Right atrium auricular region (tissue), 2 donors: ENCODE results near the gene BMPR1B. TPM values are rescaled to one million over a fixed set of nuclear protein-coding genes. Genes with fewer than 3 reads are reported as not detected.

Source experiments
- DNase-seq: peaks from one replicate; pipeline ENCODE4 v3.0.0-alpha.2; 2019; ENCODE audit warnings: low spot score
- H3K27ac ChIP-seq, 2 donors: fragments of 200-600 bp; sonication (generic); 1 replicate in 1 of 2; 2 replicates in 1 of 2; pipeline ENCODE4 v1.5.1; 2016 to 2019
- H3K27me3 ChIP-seq, 2 donors: fragments of 200-600 bp; sonication (generic); one replicate each; pipeline versions ENCODE4 v1.5.1 to v1.6.0; 2017 to 2019
- H3K36me3 ChIP-seq: fragments of 200-600 bp; sonication (generic); one replicate; pipeline ENCODE4 v1.5.1; 2016
- H3K4me1 ChIP-seq, 2 donors: fragments of 200-600 bp; sonication (generic); one replicate each; pipeline versions ENCODE4 v1.5.1 to v1.6.0; 2017 to 2019
- H3K4me3 ChIP-seq, 2 donors: fragments of 200-600 bp; sonication (generic); 1 replicate in 1 of 2; 2 replicates in 1 of 2; pipeline ENCODE4 v1.5.1; 2017 to 2019; ENCODE audit warnings: mild to moderate bottlenecking in 1 of 2, moderate library complexity in 1 of 2
- H3K9me3 ChIP-seq, 2 donors: fragments of 200-600 bp; sonication (generic); one replicate each; pipeline ENCODE4 v1.5.1; 2019
- total RNA-seq, 2 donors: library from RNA; depleted of rRNA; stranded (reverse); fragments of >200 nt; gene quantifications; one replicate each; pipeline ENCODE4 v1.1.0, GENCODE V29; 2016
- TF ChIP-seq, protein P1 (sequence below), 2 donors: fragments of 200-600 bp; sonication (generic); IDR thresholded peaks; one replicate each; pipeline ENCODE4 v1.5.1; 2019; ENCODE audit warnings: antibody characterized with exemption in 2 of 2

Gene BMPR1B
- total RNA-seq, 2 donors from 2014 or later: 0.82 to 1.4 TPM

GRCh38 chr4:95142932-95143331 is 385.2 kb downstream of the BMPR1B start:
- Histone ChIP-seq H3K4me3 (no peak overlapping the region), H3K27ac (no peak overlapping the region), H3K4me1 (no peaks in the 10 kb centered on the region), H3K9me3 (no peaks in the 10 kb centered on the region), H3K27me3 (no peaks in the 10 kb centered on the region), H3K36me3 (no peaks in the 10 kb centered on the region)
- TF ChIP-seq, protein P1, sequence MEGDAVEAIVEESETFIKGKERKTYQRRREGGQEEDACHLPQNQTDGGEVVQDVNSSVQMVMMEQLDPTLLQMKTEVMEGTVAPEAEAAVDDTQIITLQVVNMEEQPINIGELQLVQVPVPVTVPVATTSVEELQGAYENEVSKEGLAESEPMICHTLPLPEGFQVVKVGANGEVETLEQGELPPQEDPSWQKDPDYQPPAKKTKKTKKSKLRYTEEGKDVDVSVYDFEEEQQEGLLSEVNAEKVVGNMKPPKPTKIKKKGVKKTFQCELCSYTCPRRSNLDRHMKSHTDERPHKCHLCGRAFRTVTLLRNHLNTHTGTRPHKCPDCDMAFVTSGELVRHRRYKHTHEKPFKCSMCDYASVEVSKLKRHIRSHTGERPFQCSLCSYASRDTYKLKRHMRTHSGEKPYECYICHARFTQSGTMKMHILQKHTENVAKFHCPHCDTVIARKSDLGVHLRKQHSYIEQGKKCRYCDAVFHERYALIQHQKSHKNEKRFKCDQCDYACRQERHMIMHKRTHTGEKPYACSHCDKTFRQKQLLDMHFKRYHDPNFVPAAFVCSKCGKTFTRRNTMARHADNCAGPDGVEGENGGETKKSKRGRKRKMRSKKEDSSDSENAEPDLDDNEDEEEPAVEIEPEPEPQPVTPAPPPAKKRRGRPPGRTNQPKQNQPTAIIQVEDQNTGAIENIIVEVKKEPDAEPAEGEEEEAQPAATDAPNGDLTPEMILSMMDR (IDR thresholded peaks at IDR 0.05): no peak
- DNase-seq: no peak

DNA sequence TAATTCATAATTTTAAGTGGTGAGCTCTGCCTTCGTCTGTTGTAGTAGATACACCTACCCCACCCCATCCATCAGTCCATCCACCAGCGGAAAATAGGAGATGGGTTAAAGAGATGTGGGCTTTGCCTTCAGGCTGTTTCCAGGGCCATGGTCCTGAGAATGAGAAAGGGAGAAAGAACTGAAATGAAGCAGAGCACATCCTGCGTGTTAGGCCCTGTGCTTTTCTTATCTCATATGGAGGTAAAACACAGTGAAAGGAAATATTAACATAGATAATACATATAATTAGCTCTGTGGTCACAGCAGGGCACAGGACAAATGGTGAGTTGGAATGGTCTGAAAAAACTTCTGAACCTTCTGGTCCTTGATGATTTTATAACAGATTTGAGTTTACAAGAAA is 393.5 kb downstream of the BMPR1B start:
- TF ChIP-seq, protein P1 (IDR thresholded peaks at IDR 0.05): no peak
- no peak overlapping the region for H3K4me3 ChIP-seq
- H3K27ac ChIP-seq: no peak overlapping the region
- no peaks in the 10 kb centered on the region for H3K4me1 ChIP-seq
- H3K9me3 ChIP-seq: no peaks in the 10 kb centered on the region
- no peak for DNase-seq
- no peaks in the 10 kb centered on the region for H3K27me3 ChIP-seq
- no peaks in the 10 kb centered on the region for H3K36me3 ChIP-seq

- DNase-seq: no peak
- TF ChIP-seq, protein P1 (IDR thresholded peaks at IDR 0.05): no peak
- Histone ChIP-seq H3K9me3 (no peaks in the 10 kb centered on the region), H3K27ac (no peak overlapping the region), H3K27me3 (no peaks in the 10 kb centered on the region), H3K4me3 (no peak overlapping the region), H3K4me1 (no peaks in the 10 kb centered on the region), H3K36me3 (no peaks in the 10 kb centered on the region)
Measured at GRCh38 chr4:95153182-95153581, 395.4 kb downstream of the BMPR1B start.

- no peaks in the 10 kb centered on the region for H3K9me3 ChIP-seq
- no peak overlapping the region for H3K4me3 ChIP-seq
- DNase-seq: no peak
- H3K27me3 ChIP-seq: no peaks in the 10 kb centered on the region
- H3K27ac ChIP-seq: no peak overlapping the region
- no peaks in the 10 kb centered on the region for H3K4me1 ChIP-seq
- TF ChIP-seq, protein P1 (IDR thresholded peaks at IDR 0.05): peak; percentile 23 to 65
- H3K36me3 ChIP-seq: no peaks in the 10 kb centered on the region
Measured at GRCh38 chr4:95155759-95156451, 398.1 kb downstream of the BMPR1B start.

- H3K4me1 ChIP-seq: no peaks in the 10 kb centered on the region
- no peaks in the 10 kb centered on the region for H3K9me3 ChIP-seq
- H3K27ac ChIP-seq: no peak overlapping the region
- H3K36me3 ChIP-seq: no peaks in the 10 kb centered on the region
- no peak for DNase-seq
- TF ChIP-seq, protein P1 (IDR thresholded peaks at IDR 0.05): peak in 1 of 2 donors; percentile 2
- no peak overlapping the region for H3K4me3 ChIP-seq
- no peaks in the 10 kb centered on the region for H3K27me3 ChIP-seq
Measured at GRCh38 chr4:95156452-95156765, 398.7 kb downstream of the BMPR1B start.

DNA sequence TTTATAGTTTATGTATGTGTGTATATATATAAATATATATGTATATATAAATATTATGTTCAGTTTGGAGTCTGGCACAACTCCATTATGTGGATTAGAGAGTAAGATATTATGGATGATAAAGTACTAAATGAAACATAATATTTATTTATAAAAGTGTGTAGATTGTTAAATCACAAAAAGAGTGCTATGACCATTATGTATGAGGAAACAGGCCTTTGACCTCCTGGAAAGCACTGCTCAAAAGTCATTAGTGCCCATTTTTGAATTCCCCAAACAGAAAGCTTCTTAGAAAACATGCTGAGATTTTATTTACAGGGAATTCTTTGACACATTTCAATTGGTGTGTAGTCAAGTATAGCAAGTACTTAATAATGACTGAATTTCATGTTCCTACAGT is 399.8 kb downstream of the BMPR1B start:
- no peak for DNase-seq
- no peak overlapping the region for H3K27ac ChIP-seq
- H3K4me1 ChIP-seq: no peaks in the 10 kb centered on the region
- TF ChIP-seq, protein P1 (IDR thresholded peaks at IDR 0.05): no peak
- no peaks in the 10 kb centered on the region for H3K27me3 ChIP-seq
- H3K36me3 ChIP-seq: no peaks in the 10 kb centered on the region
- H3K4me3 ChIP-seq: no peak overlapping the region
- no peaks in the 10 kb centered on the region for H3K9me3 ChIP-seq
